H1 (cell line): Measurements from ENCODE around the gene SPCS3. TPM values are rescaled to one million over a fixed set of nuclear protein-coding genes. Genes with fewer than 3 reads are reported as not detected.

Experiments used
- CTCF ChIA-PET: fragments of 300-600 bp; sonication (Branson Sonifier 250); formaldehyde crosslinking; loops from one replicate; lab custom pipeline; 2021; ENCODE audit not compliant: partially characterized antibody; lab: Charles Lee
- POLR2A ChIA-PET: fragments of 300-600 bp; sonication (Branson Sonifier 250); formaldehyde crosslinking; loops from one replicate; lab custom pipeline; 2021; ENCODE audit warnings: inconsistent platforms; ENCODE audit not compliant: partially characterized antibody; lab: Charles Lee
- DNase-seq, 2 experiments: peaks; one replicate each; pipeline versions ENCODE4 v3.0.0 to v3.0.0-alpha.2; 2010 to 2022; ENCODE audit warnings: low spot score in 2 of 2, low read depth in 1 of 2, mixed read lengths in 1 of 2
- FAIRE-seq: peaks from 2 replicates; lab custom pipeline; 2011; peaks lifted over from hg19 to GRCh38; lab: Jason Lieb, UNC
- H2AFZ ChIP-seq: 2 replicates; pipeline ENCODE4 v1.8.1; 2012; ENCODE audit warnings: low read length, inconsistent platforms
- H2AK5ac ChIP-seq: 2 replicates; pipeline ENCODE4 v1.6.1; 2013; ENCODE audit warnings: low read depth, low read length
- H2BK120ac ChIP-seq: replicated peaks from 2 replicates; pipeline ENCODE3; 2013; ENCODE audit warnings: low read depth, low read length, inconsistent platforms
- H2BK12ac ChIP-seq: 2 replicates; pipeline ENCODE4 v1.6.1; 2013; ENCODE audit warnings: low read depth, low read length
- H2BK15ac ChIP-seq: 2 replicates; pipeline ENCODE4 v1.6.1; 2013; ENCODE audit warnings: low read length
- H2BK20ac ChIP-seq: 2 replicates; pipeline ENCODE4 v1.6.1; 2013; ENCODE audit warnings: low read length
- H2BK5ac ChIP-seq: 2 replicates; pipeline ENCODE4 v1.6.1; 2013; ENCODE audit warnings: low read depth, low read length
- H3K14ac ChIP-seq: 2 replicates; pipeline ENCODE4 v1.6.1; 2013; ENCODE audit warnings: inconsistent platforms; ENCODE audit not compliant: insufficient read length
- H3K18ac ChIP-seq: 2 replicates; pipeline ENCODE4 v1.6.1; 2013; ENCODE audit warnings: low read length; ENCODE audit errors: extremely low read depth
- H3K23ac ChIP-seq: 2 replicates; pipeline ENCODE4 v1.6.1; 2013; ENCODE audit warnings: inconsistent platforms; ENCODE audit not compliant: insufficient read length
- H3K23me2 ChIP-seq: 2 replicates; pipeline ENCODE4 v1.6.1; 2013; ENCODE audit warnings: low read depth, low read length
- H3K27ac ChIP-seq: 2 replicates; pipeline ENCODE4 v1.6.1; 2011; ENCODE audit warnings: low read depth, low read length, inconsistent platforms
- H3K27me3 ChIP-seq, 4 experiments: replicated peaks in 1 of 4; 1 replicate in 1 of 4; 2 replicates in 3 of 4; pipeline versions ENCODE4 v1.6.1 to v1.8.1; 2011 to 2013; ENCODE audit warnings: low read length in 3 of 4, mild to moderate bottlenecking in 3 of 4, inconsistent platforms in 2 of 4, mixed read lengths in 2 of 4, moderate library complexity in 1 of 4; ENCODE audit not compliant: control insufficient read depth in 3 of 4, insufficient read depth in 3 of 4; ENCODE audit errors: extremely low read depth in 1 of 4
- H3K36me3 ChIP-seq, 4 experiments: 2 replicates each; pipeline versions ENCODE4 v1.6.1 to v1.8.1; 2011 to 2013; ENCODE audit warnings: mild to moderate bottlenecking in 4 of 4, low read length in 3 of 4, moderate library complexity in 2 of 4, control low read depth in 1 of 4, inconsistent platforms in 1 of 4; ENCODE audit not compliant: insufficient read depth in 4 of 4, control insufficient read depth in 2 of 4
- H3K4ac ChIP-seq: replicated peaks from 2 replicates; pipeline ENCODE3; 2013; ENCODE audit warnings: low read length, low read depth, mixed read lengths, inconsistent platforms; ENCODE audit not compliant: insufficient read length
- H3K4me1 ChIP-seq, 4 experiments: replicated peaks in 1 of 4; 1 replicate in 1 of 4; 2 replicates in 3 of 4; pipeline versions ENCODE4 v1.6.1 to v1.8.1; 2011 to 2013; ENCODE audit warnings: low read length in 3 of 4, inconsistent platforms in 2 of 4, mixed read lengths in 1 of 4; ENCODE audit not compliant: insufficient read depth in 4 of 4, control insufficient read depth in 3 of 4
- H3K4me2 ChIP-seq, 2 experiments: 2 replicates each; pipeline versions ENCODE4 v1.6.1 to v1.8.1; 2011 to 2013; ENCODE audit warnings: low read depth in 2 of 2, low read length in 2 of 2, control low read depth in 1 of 2, inconsistent platforms in 1 of 2, mild to moderate bottlenecking in 1 of 2; ENCODE audit not compliant: insufficient read depth in 1 of 2
- H3K4me3 ChIP-seq, 4 experiments: fragments of 200-600, 300-600 bp in 1 of 4; sonication (generic), shearing (Covaris generic), sonication (Bioruptor Twin) in 1 of 4; 2 replicates each; pipeline versions ENCODE4 v1.5.1 to v1.8.1; 2011 to 2016; ENCODE audit warnings: low read length in 4 of 4, low read depth in 3 of 4, control low read depth in 2 of 4, inconsistent platforms in 2 of 4, mild to moderate bottlenecking in 2 of 4, mixed read lengths in 1 of 4, moderate library complexity in 1 of 4; ENCODE audit not compliant: insufficient read depth in 2 of 4; ENCODE audit errors: extremely low read depth in 1 of 4
- H3K56ac ChIP-seq: replicated peaks from 2 replicates; pipeline ENCODE3; 2013; ENCODE audit warnings: low read depth, mild to moderate bottlenecking, mixed read lengths, low read length, inconsistent platforms; ENCODE audit not compliant: insufficient read length
- H3K79me1 ChIP-seq: 2 replicates; pipeline ENCODE4 v1.6.1; 2013; ENCODE audit warnings: low read depth, low read length, control low read depth
- H3K79me2 ChIP-seq, 2 experiments: 2 replicates each; pipeline versions ENCODE4 v1.6.1 to v1.8.1; 2012 to 2013; ENCODE audit warnings: low read length in 2 of 2, mild to moderate bottlenecking in 2 of 2, inconsistent platforms in 1 of 2; ENCODE audit not compliant: insufficient read depth in 2 of 2, control insufficient read depth in 1 of 2
- H3K9ac ChIP-seq, 4 experiments: replicated peaks in 1 of 4; 1 replicate in 1 of 4; 2 replicates in 3 of 4; pipeline versions ENCODE4 v1.6.1 to v1.8.1; 2011 to 2013; ENCODE audit warnings: low read depth in 3 of 4, low read length in 3 of 4, control low read depth in 2 of 4, mild to moderate bottlenecking in 2 of 4, moderate library complexity in 2 of 4, inconsistent platforms in 1 of 4; ENCODE audit errors: extremely low read depth in 1 of 4
- H3K9me3 ChIP-seq, 2 experiments: 2 replicates each; pipeline versions ENCODE4 v1.6.1 to v1.8.1; 2012 to 2013; ENCODE audit warnings: mild to moderate bottlenecking in 2 of 2, moderate library complexity in 2 of 2, control low read depth in 1 of 2, inconsistent platforms in 1 of 2, low read depth in 1 of 2, low read length in 1 of 2, mixed read lengths in 1 of 2; ENCODE audit not compliant: insufficient read depth in 2 of 2
- H4K20me1 ChIP-seq, 2 experiments: replicated peaks in 1 of 2; 2 replicates each; pipeline versions ENCODE3 to v1.8.1; 2011 to 2013; ENCODE audit warnings: inconsistent platforms in 2 of 2, low read length in 2 of 2, mild to moderate bottlenecking in 1 of 2; ENCODE audit not compliant: insufficient read depth in 2 of 2, control insufficient read depth in 1 of 2
- H4K5ac ChIP-seq: 2 replicates; pipeline ENCODE4 v1.6.1; 2013; ENCODE audit warnings: low read length, low read depth, mixed read lengths, inconsistent platforms; ENCODE audit not compliant: insufficient read length
- H4K8ac ChIP-seq: 2 replicates; pipeline ENCODE4 v1.8.0; 2013; ENCODE audit warnings: mild to moderate bottlenecking, moderate library complexity, low read length, inconsistent platforms; ENCODE audit not compliant: insufficient read depth; ENCODE audit errors: extremely low read depth
- H4K91ac ChIP-seq: replicated peaks from 2 replicates; pipeline ENCODE3; 2013; ENCODE audit warnings: low read length, mixed read lengths, inconsistent platforms; ENCODE audit not compliant: insufficient read length
- CTCF ChIP-seq, 3 experiments: IDR thresholded peaks; 1 replicate in 2 of 3; 2 replicates in 1 of 3; pipeline versions ENCODE4 v1.5.1 to v1.6.1; 2011; ENCODE audit warnings: low read length in 3 of 3, mild to moderate bottlenecking in 3 of 3, inconsistent platforms in 2 of 3, low read depth in 1 of 3, moderate library complexity in 1 of 3; ENCODE audit not compliant: insufficient read depth in 1 of 3; ENCODE audit errors: control extremely low read depth in 1 of 3
- POLR2AphosphoS5 ChIP-seq: IDR thresholded peaks from 2 replicates; pipeline ENCODE4 v1.6.1; 2011; ENCODE audit warnings: low read depth, low read length
- RAD21 ChIP-seq, 2 experiments: IDR thresholded peaks in 1 of 2; conservative IDR thresholded peaks in 1 of 2; 2 replicates each; pipeline ENCODE4 v1.6.1; 2011; ENCODE audit warnings: low read depth in 2 of 2, low read length in 2 of 2, improper control_type of control experiment in 1 of 2, inconsistent platforms in 1 of 2, mild to moderate bottlenecking in 1 of 2, moderate library complexity in 1 of 2
- SIRT6 ChIP-seq: IDR thresholded peaks from one replicate; pipeline ENCODE4 v1.7.1; 2012; ENCODE audit warnings: low read length, inconsistent platforms
- SUZ12 ChIP-seq: fragments of 200-600 bp; sonication (generic); IDR thresholded peaks from 2 replicates; pipeline ENCODE4 v1.6.1; 2012; ENCODE audit warnings: mild to moderate bottlenecking, inconsistent platforms, low read length, moderate library complexity, mixed read lengths
- WGBS, 2 experiments: shearing (Covaris generic) in 1 of 2; methylation state at CpG; one replicate each; pipeline versions ENCODE4 v1.1.6 to v1.1.7; 2013 to 2015; ENCODE audit warnings: low lambda C conversion rate in 2 of 2, mixed read lengths in 2 of 2, inconsistent platforms in 1 of 2, low coverage in 1 of 2, missing lambda C conversion rate in 1 of 2; ENCODE audit not compliant: insufficient replicate concordance in 2 of 2, insufficient coverage in 1 of 2, insufficient read length in 1 of 2; ENCODE audit errors: extremely low coverage in 1 of 2, missing lambda C conversion rate in 1 of 2; 5-methylcytosine and 5-hydroxymethylcytosine counted together
- polyA plus RNA-seq, 7 experiments: library from polyadenylated mRNA; depleted of rRNA in 3 of 7; stranded (reverse) in 5 of 7; unstranded in 2 of 7; fragments of >200 nt in 5 of 7; fragments of 200-250 nt in 2 of 7; gene quantifications; 1 replicate in 5 of 7; 2 replicates in 1 of 7; 4 replicates in 1 of 7; pipeline versions ENCODE4 v1.2.1 to v1.2.3, GENCODE V29; 2011 to 2013; ENCODE audit warnings: missing spikeins in 2 of 7, mixed read lengths in 2 of 7
- total RNA-seq: library from RNA; stranded (reverse); fragmentation: NEBNext Ultra II Directional; extraction: Animal tissue kit (Norgen Biotek cat#: 25700); gene quantifications from 2 replicates; pipeline ENCODE4 v1.2.1, GENCODE V29; 2021
- TF ChIP-seq, protein P1 (sequence below): IDR thresholded peaks from 2 replicates; pipeline ENCODE4 v1.6.1; 2012; ENCODE audit warnings: inconsistent platforms

The SPCS3 gene
- total and polyA plus RNA-seq, 2 of the 8 experiments (the other 6 are each of a cell fraction or from before 2014, with no cell fraction given) = 18.4 to 117 TPM

DNA sequence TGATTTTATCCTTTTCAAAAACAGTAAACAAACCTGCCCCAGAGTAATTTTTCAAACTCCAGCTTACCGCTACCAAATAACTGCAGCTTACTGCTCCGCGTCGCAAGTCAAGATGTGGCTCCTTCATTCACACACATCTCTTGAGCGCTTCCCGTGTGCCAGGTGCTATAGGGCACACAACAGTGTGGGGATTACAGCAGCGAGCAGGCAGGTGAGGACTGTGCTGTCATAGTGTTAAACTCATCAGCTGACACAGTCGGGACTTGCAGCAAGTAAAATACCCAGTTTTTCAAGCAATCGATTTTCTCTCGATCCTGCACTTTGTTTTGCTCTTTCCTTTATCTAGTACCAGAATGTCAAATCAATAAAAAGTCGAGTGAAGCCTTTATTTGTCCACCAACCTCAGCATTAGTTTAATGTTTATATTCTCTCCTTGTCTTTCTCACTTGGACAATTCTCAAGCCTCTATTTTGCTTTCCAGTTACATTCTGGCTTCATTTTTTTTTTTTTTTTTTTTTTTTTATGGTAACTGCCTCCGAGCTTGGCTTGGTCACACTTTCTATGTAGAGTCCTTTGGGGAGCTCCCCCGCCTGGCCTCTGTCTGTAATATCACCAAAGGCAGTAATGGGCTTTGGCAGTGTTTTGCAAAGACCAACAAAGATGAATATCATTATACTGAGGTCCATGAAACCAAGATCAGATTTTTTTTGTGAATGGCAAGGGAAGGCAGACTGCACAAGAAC lies 42.4 kb upstream of the SPCS3 start:
- Histone ChIP-seq H3K23me2 (no peaks in the 10 kb centered on the region), H2AK5ac (no peak overlapping the region), H3K18ac (no peak overlapping the region), H4K8ac (no peak overlapping the region), H3K9ac (no peak overlapping the region), H3K23ac (no peak overlapping the region), H2AFZ (peak overlapping the region; percentile 95), H4K91ac (no peak overlapping the region), H3K36me3 (no peaks in the 10 kb centered on the region), H4K5ac (no peak overlapping the region), H2BK20ac (no peak overlapping the region), H3K14ac (no peak overlapping the region), H2BK15ac (0 out of 2 replicates have a peak overlapping the region, but pooled peaks have one; percentile 83), H3K4me1 (peaks cover 0 to 5% (median 2%) of the 10 kb centered on the region in 4 experiments; a peak in 3 of 7 replicates), H2BK12ac (no peak overlapping the region; the same call in 1 of the 2 replicates), H3K56ac (no peak overlapping the region), H3K79me2 (no peaks in the 10 kb centered on the region), H3K4ac (no peak overlapping the region), H3K4me3 (no peak overlapping the region), H3K9me3 (no peaks in the 10 kb centered on the region), H3K27ac (no peak overlapping the region), H2BK120ac (no peak overlapping the region), H3K79me1 (no peaks in the 10 kb centered on the region), H3K27me3 (no peaks in the 10 kb centered on the region), H2BK5ac (no peak overlapping the region; the same call in 1 of the 2 replicates), H4K20me1 (no peaks in the 10 kb centered on the region), H3K4me2 (no peak overlapping the region)
- CTCF ChIA-PET = interaction anchor here (0.6 to 2.6 kb wide), 25 partner anchors 9 to 330 kb away, joined by 3 to 14 read pairs (median 4); partner anchors contain the start of genes ASB5 and SPATA4
- DNase-seq (peak in 1 of 2 experiments; percentile 17), FAIRE-seq (no peak)
- POLR2A ChIA-PET = no interaction called here
- TF ChIP-seq CTCF (IDR thresholded peaks at IDR 0.05; ENCODE audit: control extremely low read depth in 1 of 3, insufficient read depth in 1 of 3, low read depth in 1 of 3, low read length in 3 of 3) = peak; percentile 30 to 55 (median 47)
- TF ChIP-seq RAD21 (IDR thresholded peaks at IDR 0.05 in 1 of 2, conservative IDR thresholded peaks at IDR 0.05 in 1 of 2; ENCODE audit: low read depth in 2 of 2, low read length in 2 of 2) = peak; percentile 59 to 63
- TF ChIP-seq POLR2AphosphoS5 = no peak
- TF ChIP-seq SIRT6 = no peak
- TF ChIP-seq, protein P1, sequence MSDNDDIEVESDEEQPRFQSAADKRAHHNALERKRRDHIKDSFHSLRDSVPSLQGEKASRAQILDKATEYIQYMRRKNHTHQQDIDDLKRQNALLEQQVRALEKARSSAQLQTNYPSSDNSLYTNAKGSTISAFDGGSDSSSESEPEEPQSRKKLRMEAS = no peak
- no peak for TF ChIP-seq SUZ12
- WGBS, 2 experiments = 78% methylated on average over 12 of the region's 13 CpGs; no CpG with 5 or more reads in 1 of the 2 experiments
